GM12801 (cell line): Measurements from ENCODE around the gene SLC9A4.

Source experiments
- CTCF ChIP-seq: IDR thresholded peaks from one replicate; pipeline ENCODE4 v1.5.1; 2011; ENCODE audit warnings: control low read depth; ENCODE audit not compliant: insufficient read length; ENCODE audit errors: extremely low read depth

The SLC9A4 gene

DNA sequence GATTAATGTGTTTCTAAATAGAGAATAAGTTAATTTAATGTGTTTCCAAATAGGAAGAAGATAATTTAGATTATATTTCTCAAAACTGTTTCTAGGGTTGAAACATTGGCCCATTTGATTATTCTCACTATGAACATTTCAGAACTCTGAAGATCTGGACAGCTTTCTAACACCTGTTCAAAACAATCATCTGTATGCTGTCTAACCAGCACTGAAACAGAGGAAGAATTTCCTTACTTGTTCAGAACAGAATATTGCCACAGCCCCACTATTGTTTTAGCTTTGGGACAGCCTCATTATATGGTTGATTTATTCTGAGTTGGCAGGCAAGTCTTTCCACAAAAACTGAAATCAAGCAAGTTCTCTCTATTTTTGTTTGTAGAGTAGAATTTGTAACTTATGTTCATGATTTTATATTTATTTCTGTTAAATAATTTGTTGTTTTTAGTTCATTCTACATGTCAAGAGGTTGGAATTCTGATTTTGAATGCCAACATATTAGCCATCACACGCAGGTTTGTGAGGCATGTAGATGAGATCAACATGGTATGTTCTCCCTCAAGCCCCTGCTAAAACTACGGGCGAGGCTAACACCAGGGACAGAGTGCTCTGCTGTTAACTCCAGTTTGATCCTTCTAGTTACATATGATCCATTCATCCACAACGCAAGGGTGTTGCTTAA lies 38.9 kb upstream of the SLC9A4 start:
- no peak for TF ChIP-seq CTCF

DNA sequence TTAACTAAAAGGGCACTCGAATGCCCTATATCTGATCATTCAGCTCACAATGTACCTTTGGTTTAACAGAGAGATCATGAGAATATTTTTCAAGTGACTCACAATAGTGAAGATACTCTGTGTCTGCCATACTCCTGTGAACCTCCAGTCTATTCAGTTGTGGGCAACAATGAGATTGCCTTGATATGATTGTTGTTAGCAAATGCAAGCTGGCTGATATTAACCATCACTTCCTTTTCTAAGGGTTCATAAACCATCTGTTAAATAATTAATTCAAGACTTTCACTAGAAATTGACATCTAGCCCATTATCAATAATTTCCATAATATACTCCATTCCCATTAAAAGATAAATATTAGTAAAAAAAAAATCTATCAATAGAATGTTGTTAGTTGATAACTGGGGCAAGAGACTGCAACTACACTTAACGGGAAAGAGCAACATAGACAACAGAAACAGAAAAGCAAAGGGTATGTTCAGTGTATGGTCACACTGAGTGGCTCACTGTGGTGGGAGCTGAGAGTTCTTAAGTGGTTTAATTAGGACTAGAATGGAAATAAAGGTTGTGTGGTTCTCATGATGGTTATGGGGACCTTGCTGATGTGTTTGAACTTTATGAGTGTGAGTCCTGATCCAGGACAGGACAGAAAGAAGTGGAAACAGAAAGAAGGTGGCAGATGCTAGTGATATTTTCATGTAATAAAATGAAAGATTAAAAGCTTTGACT lies 38.2 kb upstream of the SLC9A4 start:
- TF ChIP-seq CTCF = no peak

DNA sequence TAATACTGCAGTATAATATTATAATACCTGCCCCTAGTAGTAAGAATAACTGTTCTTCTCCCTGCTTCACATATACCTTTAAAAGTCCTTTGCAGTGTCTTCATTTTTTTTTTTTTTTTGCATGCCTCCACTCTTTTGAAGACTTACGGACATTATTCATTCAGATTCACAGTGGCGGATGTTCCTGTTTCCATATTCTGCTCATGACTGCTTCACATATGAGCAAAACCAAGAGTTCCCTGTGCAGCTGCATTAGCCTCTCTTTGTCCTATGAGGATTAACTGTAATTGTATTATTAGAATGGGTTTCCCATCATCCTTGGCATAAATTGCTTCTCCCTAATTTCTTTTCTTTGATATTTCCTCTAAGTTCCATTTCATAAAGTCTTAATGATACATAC lies 37.3 kb upstream of the SLC9A4 start:
- no peak for TF ChIP-seq CTCF

- TF ChIP-seq CTCF = no peak
Observed at GRCh38 chr2:102436323-102436722, 36.7 kb upstream of the SLC9A4 start.

DNA sequence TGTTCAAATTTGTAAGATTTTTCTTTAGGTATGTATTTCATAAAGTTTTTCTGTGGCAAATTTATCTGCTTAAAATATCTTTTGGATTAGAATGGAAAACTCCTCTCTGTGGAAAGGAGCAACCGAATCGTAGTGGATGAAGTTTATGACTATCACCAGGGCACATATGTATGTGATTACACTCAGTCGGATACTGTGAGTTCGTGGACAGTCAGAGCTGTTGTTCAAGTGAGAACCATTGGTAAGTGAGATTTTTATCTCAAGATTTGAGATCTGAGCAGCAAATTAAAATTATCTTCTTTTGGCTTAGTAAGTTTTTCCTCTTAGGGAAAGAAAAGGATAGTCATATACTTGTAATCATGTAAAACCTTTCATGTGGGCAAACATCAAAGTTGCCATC lies 35.9 kb upstream of the SLC9A4 start:
- no peak for TF ChIP-seq CTCF

DNA sequence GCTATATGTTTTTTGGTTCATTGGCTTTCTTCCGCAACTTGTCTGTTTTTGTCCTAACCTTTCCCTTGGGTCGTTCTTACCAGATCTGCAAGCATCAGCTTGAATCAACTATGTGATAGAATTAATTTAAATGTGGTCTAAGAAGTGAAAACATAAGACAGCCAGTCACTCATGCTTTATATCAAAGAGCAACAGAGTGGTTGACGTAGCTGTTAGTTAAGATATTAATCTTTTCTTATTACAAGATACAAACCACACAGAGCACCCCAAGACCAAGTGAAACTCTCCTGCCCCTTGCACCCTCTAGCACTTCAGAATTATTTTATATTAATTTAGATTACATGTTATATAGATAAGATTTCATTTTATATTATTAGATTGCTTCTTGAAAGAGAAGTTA lies 34.9 kb upstream of the SLC9A4 start:
- TF ChIP-seq CTCF = no peak

DNA sequence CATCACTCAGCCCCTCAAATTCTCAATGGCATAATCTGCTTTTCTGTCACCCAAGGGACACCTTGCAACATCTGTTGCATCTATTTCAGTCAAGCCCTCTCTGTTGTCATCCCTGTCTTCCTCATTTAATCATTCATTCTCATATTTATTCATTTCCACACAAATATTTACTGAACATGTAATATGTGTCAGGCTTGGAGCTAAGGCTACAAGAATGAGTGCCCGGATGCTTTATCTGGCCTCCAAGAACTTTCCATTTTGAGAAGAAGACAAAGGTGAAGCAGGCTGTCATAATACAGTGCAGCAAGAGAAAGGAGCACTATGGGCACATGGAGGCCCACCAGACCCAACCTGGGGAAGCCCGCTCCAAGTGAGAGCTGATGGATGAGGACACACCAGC lies 34.4 kb upstream of the SLC9A4 start:
- TF ChIP-seq CTCF = no peak
